ENCODE measurements around the gene RNF217. TPM values are rescaled to one million over a fixed set of nuclear protein-coding genes. Genes with fewer than 3 reads are reported as not detected.

The RNF217 gene
- total and polyA plus RNA-seq, 10 donors = 0.89 to 17.1 (median 10.0) TPM

DNA sequence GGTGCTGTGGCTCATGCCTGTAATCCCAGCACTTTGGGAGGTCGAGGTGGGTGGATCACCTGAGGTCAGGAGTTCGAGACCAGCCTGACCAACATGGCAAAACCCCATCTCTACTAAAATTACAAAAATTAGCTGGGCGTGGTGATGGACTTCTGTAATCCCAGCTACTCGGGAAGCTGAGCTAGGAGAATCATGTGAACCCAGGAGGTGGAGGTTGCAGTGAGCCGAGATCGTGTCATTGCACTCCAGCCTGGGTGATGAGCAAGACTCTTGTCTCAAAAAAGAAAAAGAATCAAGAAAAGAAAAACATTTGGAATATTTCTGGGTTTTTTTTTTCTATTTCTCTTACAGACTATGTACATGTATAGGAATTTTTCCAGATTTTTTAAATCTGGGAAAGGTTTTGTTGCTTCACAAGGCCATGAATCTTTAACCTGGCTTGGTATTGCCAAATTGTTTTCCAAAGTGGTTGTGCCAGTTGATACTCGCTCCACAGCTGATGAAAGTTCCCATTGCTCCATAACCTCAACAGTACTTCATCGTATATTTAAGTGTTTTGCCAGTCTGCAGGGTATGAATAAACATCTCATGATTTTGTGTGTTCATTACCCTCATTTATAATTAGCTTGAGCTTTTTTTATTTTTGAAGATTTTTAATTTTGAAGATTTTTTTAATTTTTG, 33.5 kb downstream of the RNF217 start:
- Histone ChIP-seq H3K27ac (no peak overlapping the region), H3K36me3 (no peaks in the 10 kb centered on the region), H3K4me1 (peaks cover 0 to 10% (median 0%) of the 10 kb centered on the region in 6 donors), H3K27me3 (replicated peaks in 1 of 7) (no peaks in the 10 kb centered on the region), H3K9me3 (no peaks in the 10 kb centered on the region), H3K4me3 (no peak overlapping the region)
- intact Hi-C loops (cut with DNase I; ENCODE audit: low total_unique reads) = no loop called here
- no peak for DNase-seq
- TF ChIP-seq POLR2AphosphoS5 (IDR thresholded peaks at IDR 0.05) (no peak), POLR2A (IDR thresholded peaks at IDR 0.05) (no peak)
- TF ChIP-seq, protein P1, sequence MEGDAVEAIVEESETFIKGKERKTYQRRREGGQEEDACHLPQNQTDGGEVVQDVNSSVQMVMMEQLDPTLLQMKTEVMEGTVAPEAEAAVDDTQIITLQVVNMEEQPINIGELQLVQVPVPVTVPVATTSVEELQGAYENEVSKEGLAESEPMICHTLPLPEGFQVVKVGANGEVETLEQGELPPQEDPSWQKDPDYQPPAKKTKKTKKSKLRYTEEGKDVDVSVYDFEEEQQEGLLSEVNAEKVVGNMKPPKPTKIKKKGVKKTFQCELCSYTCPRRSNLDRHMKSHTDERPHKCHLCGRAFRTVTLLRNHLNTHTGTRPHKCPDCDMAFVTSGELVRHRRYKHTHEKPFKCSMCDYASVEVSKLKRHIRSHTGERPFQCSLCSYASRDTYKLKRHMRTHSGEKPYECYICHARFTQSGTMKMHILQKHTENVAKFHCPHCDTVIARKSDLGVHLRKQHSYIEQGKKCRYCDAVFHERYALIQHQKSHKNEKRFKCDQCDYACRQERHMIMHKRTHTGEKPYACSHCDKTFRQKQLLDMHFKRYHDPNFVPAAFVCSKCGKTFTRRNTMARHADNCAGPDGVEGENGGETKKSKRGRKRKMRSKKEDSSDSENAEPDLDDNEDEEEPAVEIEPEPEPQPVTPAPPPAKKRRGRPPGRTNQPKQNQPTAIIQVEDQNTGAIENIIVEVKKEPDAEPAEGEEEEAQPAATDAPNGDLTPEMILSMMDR (IDR thresholded peaks at IDR 0.05 in 8 of 11, conservative IDR thresholded peaks at IDR 0.05 in 3 of 11) = no peak
- 75 to 93% (median 86%) methylated on average over 8 of the region's 8 CpGs for WGBS, 5 donors

DNA sequence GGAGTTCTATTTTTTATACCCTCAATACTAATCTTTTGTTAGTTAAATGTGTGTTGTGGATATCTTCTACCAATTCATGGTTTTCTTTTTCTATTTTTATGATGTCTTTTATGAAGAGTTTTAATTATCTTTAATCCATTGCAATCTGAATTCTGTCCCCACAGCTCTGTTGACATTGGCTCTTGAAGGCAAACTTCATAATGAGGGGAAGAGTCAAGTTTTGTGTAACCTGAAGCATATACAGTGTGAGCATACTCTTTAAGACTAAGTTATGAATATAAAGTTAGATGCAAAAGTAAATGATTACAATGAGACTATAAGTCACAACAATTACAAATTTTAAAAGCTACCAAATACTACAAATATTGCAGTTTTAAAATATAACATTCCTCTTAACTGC, 34.2 kb downstream of the RNF217 start:
- Histone ChIP-seq H3K4me1 (peaks cover 0 to 10% (median under 1%) of the 10 kb centered on the region in 6 donors), H3K27ac (no peak overlapping the region), H3K9me3 (no peaks in the 10 kb centered on the region), H3K4me3 (no peak overlapping the region), H3K27me3 (replicated peaks in 1 of 7) (no peaks in the 10 kb centered on the region), H3K36me3 (no peaks in the 10 kb centered on the region)
- intact Hi-C loops (cut with DNase I; ENCODE audit: low total_unique reads) = no loop called here
- no peak for DNase-seq
- TF ChIP-seq, protein P1 (IDR thresholded peaks at IDR 0.05 in 8 of 11, conservative IDR thresholded peaks at IDR 0.05 in 3 of 11) = no peak
- TF ChIP-seq POLR2A (IDR thresholded peaks at IDR 0.05) (no peak), POLR2AphosphoS5 (IDR thresholded peaks at IDR 0.05) (no peak)

DNA sequence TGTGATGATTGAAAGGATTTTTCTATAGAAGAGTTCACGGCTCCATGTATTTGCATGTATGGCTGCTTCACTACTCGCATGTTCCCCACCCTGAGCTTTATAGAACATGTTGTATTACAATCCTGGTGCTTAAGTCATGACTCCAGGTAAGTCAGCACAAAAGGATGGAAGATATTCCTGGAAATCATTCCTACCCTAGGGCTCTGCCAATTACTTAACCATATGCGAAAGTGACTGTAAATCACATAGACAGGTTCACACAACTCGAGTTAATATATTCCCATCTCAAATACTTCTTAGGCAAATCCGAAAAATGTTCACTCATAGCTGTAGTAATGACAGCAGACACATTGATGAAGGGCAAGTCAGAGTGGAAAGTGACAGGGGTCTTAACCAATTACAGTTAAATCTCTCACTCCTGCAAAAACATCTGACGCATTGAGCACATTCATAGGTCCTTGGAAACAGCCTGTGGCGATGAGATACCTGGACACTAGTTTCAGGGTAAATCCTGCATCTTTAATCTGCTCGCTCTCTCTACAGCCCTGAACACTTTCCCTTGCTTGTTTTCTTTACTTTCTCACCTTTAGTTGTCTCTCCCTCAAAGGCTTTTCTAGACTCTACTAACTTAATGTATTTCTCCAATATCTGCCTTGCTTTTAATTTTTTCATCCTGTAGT, 35.1 kb downstream of the RNF217 start:
- H3K4me1 ChIP-seq = peaks cover 0 to 19% (median 4%) of the 10 kb centered on the region in 6 donors
- 76 to 91% (median 84%) methylated on average over 8 of the region's 8 CpGs for WGBS, 5 donors
- no peaks in the 10 kb centered on the region for H3K27me3 ChIP-seq (replicated peaks in 1 of 7)
- no peak overlapping the region for H3K4me3 ChIP-seq
- no peaks in the 10 kb centered on the region for H3K9me3 ChIP-seq
- DNase-seq = no peak
- intact Hi-C loops (cut with DNase I; ENCODE audit: low total_unique reads) = no loop called here
- H3K27ac ChIP-seq = no peak overlapping the region
- TF ChIP-seq, protein P1 (IDR thresholded peaks at IDR 0.05 in 8 of 11, conservative IDR thresholded peaks at IDR 0.05 in 3 of 11) = no peak
- TF ChIP-seq POLR2AphosphoS5 (IDR thresholded peaks at IDR 0.05) = no peak
- no peaks in the 10 kb centered on the region for H3K36me3 ChIP-seq

DNA sequence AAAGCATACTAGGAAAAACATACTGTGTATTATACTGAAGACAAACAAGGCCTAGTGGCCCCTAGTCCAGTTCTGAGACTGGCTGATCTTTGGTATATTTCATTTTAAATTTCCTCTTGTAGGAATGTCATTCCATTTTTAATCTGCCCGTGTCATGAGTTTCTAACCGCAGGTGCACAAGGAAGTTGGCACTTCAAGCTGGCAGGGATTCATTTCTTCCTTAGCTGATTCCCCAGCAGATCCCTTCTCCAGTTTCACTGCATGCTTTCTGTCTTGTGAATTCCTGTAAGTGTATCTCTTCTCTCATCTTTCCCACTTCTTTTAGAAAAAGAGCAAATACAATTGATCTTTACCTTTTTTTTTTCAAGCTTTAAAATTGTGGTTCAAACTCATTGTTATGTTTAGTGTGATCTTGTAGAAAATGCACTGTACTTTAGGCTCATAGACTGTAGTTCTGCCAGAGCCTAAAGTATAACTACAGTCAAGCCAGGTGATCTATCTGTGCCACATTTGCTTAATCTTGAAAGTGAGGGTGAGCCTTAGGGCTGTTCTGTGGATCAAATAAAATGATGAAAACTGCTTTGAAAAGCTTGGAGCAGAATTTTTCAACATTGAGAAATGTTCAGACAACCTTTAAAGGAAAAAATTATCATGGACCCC, 37.0 kb downstream of the RNF217 start:
- no peak for DNase-seq
- Histone ChIP-seq H3K27me3 (replicated peaks in 1 of 7) (no peaks in the 10 kb centered on the region), H3K36me3 (no peaks in the 10 kb centered on the region), H3K9me3 (no peaks in the 10 kb centered on the region), H3K4me3 (no peak overlapping the region), H3K27ac (no peak overlapping the region), H3K4me1 (peaks cover 0 to 25% (median 4%) of the 10 kb centered on the region in 6 donors)
- 26 to 43% (median 32%) methylated on average over 2 of the region's 2 CpGs for whole genome bisulfite sequencing, 5 donors
- TF ChIP-seq, protein P1 (IDR thresholded peaks at IDR 0.05 in 8 of 11, conservative IDR thresholded peaks at IDR 0.05 in 3 of 11) = no peak
- no peak for TF ChIP-seq POLR2AphosphoS5 (IDR thresholded peaks at IDR 0.05)
- TF ChIP-seq POLR2A (IDR thresholded peaks at IDR 0.05) = no peak
- intact Hi-C loops (cut with DNase I; ENCODE audit: low total_unique reads) = no loop called here
